ENCODE results near the gene IL22RA1.

Gene IL22RA1

DNA sequence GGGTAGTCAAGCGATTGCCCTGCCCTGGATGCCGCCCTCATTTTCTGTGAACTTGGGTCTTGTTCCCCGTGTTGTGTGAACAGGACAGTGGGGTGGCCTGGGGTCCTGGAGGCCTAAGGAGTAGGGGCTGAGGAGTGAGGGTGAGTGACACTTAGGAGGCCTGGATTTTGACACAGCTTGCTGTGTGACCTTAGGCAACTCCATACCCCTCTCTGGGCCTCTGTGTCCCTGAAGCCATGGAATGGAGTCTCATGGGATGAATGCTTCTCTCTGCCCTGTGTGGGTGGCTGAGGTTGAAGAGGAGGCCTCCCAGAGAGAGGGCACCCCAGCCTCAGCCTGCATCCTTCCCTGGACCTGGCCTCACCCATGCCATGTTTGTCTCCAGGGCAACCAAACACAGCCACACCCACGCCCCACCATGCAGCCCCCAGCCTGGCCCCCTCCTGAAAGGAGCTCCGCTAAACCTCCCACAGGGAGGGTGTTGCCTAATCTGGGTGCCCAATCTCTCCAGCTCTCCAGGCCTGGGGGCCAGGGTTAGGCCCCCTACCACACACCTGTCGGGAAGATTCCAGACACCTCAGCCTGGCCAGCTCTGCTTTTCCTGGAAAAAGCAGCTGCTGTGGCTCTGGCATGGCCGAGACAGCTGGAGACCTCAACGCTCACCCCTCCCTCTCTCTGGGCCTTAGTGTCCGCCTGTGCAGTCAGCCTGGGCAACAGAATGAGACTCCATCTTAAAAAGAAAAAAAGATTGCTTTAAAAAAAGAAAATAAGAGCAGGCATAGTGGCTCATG, 40.9 kb downstream of the IL22RA1 start:
- Histone ChIP-seq H3K9me2 (ENCODE audit: low read depth, low read length) (no peaks in the 10 kb centered on the region), H3K4me2 (ENCODE audit: low read length) (no peak overlapping the region), H3F3A (ENCODE audit: insufficient read depth, low read length) (no peaks in the 10 kb centered on the region), H3K9me3 (ENCODE audit: low read length) (no peaks in the 10 kb centered on the region), H4K20me1 (ENCODE audit: insufficient read depth, low read length) (no peaks in the 10 kb centered on the region), H3K9ac (ENCODE audit: low read length) (no peak overlapping the region), H2AFZ (ENCODE audit: low read length) (no peak overlapping the region), H3K4me1 (ENCODE audit: insufficient read depth, low read length, severe bottlenecking) (no peaks in the 10 kb centered on the region), H3K27ac (ENCODE audit: low read depth, low read length, poor library complexity, severe bottlenecking) (no peak overlapping the region), H3K27me3 (ENCODE audit: insufficient read depth, low read length) (no peaks in the 10 kb centered on the region; the same call in 1 of the 2 replicates), H3K36me3 (ENCODE audit: insufficient read depth, low read length) (no peaks in the 10 kb centered on the region), H3K4me3 (ENCODE audit: low read depth, low read length, poor library complexity, severe bottlenecking) (no peak overlapping the region), H3K79me2 (ENCODE audit: insufficient read depth, low read length) (no peaks in the 10 kb centered on the region)
- TF ChIP-seq EZH2 (IDR thresholded peaks at IDR 0.05; ENCODE audit: borderline replicate concordance, low read length): no peak
- TF ChIP-seq, protein P1, sequence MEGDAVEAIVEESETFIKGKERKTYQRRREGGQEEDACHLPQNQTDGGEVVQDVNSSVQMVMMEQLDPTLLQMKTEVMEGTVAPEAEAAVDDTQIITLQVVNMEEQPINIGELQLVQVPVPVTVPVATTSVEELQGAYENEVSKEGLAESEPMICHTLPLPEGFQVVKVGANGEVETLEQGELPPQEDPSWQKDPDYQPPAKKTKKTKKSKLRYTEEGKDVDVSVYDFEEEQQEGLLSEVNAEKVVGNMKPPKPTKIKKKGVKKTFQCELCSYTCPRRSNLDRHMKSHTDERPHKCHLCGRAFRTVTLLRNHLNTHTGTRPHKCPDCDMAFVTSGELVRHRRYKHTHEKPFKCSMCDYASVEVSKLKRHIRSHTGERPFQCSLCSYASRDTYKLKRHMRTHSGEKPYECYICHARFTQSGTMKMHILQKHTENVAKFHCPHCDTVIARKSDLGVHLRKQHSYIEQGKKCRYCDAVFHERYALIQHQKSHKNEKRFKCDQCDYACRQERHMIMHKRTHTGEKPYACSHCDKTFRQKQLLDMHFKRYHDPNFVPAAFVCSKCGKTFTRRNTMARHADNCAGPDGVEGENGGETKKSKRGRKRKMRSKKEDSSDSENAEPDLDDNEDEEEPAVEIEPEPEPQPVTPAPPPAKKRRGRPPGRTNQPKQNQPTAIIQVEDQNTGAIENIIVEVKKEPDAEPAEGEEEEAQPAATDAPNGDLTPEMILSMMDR (IDR thresholded peaks at IDR 0.05; ENCODE audit: low read length): no peak

DNA sequence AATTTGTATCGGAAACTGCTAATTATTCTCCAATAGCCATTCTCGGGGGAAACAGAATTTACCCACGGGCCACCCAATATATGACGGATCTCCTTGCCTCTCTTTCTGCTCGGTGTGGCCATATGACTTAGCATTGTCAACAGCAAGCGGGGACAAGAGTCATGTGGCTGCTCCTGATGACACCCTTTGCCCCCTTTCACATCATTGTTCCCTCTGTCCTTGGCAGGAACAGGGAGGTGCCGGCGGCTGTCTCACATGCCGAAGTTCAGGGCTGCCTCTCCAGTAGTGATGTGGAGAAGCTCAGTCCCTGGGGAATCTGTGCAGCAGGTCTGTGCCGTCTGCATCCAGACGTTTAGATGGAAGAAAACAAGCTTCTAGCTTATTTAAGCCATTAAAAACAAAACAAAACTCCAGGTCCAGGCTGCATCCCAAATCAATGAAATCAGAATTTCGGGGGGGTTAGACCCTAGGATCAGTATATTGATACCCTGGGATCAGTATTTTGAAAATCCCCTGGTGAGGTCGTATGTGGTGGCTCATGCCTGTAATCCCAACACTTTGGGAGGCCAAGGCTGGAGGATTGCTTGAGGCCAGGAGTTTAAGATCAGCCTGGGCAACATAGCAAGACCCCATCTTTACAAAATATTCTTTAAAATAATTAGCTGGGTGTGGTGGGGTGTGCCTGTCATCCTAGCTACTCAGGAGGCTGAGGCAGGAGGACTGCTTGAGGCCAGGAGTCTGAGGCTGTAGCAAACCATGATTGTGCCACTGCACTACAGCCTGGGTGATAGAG, 41.8 kb downstream of the IL22RA1 start:
- TF ChIP-seq, protein P1 (IDR thresholded peaks at IDR 0.05; ENCODE audit: low read length): no peak
- no peak for TF ChIP-seq EZH2 (IDR thresholded peaks at IDR 0.05; ENCODE audit: borderline replicate concordance, low read length)
- Histone ChIP-seq H3K4me1 (ENCODE audit: insufficient read depth, low read length, severe bottlenecking) (no peaks in the 10 kb centered on the region), H4K20me1 (ENCODE audit: insufficient read depth, low read length) (no peaks in the 10 kb centered on the region), H3K9ac (ENCODE audit: low read length) (no peak overlapping the region), H3K27me3 (ENCODE audit: insufficient read depth, low read length) (no peaks in the 10 kb centered on the region; the same call in 1 of the 2 replicates), H3K27ac (ENCODE audit: low read depth, low read length, poor library complexity, severe bottlenecking) (no peak overlapping the region), H2AFZ (ENCODE audit: low read length) (no peak overlapping the region), H3F3A (ENCODE audit: insufficient read depth, low read length) (no peaks in the 10 kb centered on the region), H3K9me2 (ENCODE audit: low read depth, low read length) (no peaks in the 10 kb centered on the region), H3K9me3 (ENCODE audit: low read length) (no peaks in the 10 kb centered on the region), H3K4me2 (ENCODE audit: low read length) (no peak overlapping the region), H3K79me2 (ENCODE audit: insufficient read depth, low read length) (no peaks in the 10 kb centered on the region), H3K36me3 (ENCODE audit: insufficient read depth, low read length) (no peaks in the 10 kb centered on the region), H3K4me3 (ENCODE audit: low read depth, low read length, poor library complexity, severe bottlenecking) (no peak overlapping the region)

DNA sequence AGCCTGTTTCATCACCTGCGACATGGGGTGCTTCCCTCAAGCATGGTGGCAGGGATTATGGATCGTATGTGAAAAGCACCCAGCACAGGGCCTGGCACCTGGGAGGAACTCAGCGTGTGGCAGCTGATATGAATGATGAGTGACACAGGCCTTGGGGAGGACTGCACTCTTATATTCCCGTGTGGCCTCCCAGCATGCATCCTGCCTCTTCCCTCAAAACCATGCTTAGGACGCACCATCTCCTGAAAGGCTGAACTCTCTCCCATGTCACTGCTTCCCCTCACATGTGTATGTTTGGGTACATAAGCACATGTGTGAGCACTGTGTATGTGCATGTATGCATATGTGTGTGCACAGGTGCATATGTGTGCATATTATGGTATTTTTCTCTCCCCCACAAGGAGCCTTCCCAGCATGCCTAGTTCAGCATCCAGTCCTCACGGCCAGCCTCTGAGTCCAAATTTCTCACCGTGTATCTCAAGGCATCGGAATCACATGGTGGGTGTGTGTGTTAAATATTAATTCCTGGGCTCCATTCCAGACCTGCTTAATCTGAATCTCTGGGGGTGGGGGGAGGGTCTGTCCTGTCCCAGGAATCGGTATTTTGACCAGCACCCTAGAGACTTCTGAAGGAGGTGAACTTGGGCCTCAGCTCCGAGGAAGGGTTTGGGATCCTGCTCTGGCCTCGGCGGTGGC, 43.8 kb downstream of the IL22RA1 start:
- TF ChIP-seq EZH2 (IDR thresholded peaks at IDR 0.05; ENCODE audit: borderline replicate concordance, low read length): no peak
- TF ChIP-seq, protein P1 (IDR thresholded peaks at IDR 0.05; ENCODE audit: low read length): no peak
- H4K20me1 ChIP-seq (ENCODE audit: insufficient read depth, low read length): no peaks in the 10 kb centered on the region
- no peaks in the 10 kb centered on the region for H3K9me3 ChIP-seq (ENCODE audit: low read length)
- no peak overlapping the region for H2AFZ ChIP-seq (ENCODE audit: low read length)
- no peaks in the 10 kb centered on the region for H3K36me3 ChIP-seq (ENCODE audit: insufficient read depth, low read length)
- H3K4me2 ChIP-seq (ENCODE audit: low read length): no peak overlapping the region
- H3K4me3 ChIP-seq (ENCODE audit: low read depth, low read length, poor library complexity, severe bottlenecking): no peak overlapping the region
- no peaks in the 10 kb centered on the region for H3K4me1 ChIP-seq (ENCODE audit: insufficient read depth, low read length, severe bottlenecking)
- no peaks in the 10 kb centered on the region for H3K79me2 ChIP-seq (ENCODE audit: insufficient read depth, low read length)
- H3K9me2 ChIP-seq (ENCODE audit: low read depth, low read length): no peaks in the 10 kb centered on the region
- H3K9ac ChIP-seq (ENCODE audit: low read length): no peak overlapping the region
- H3F3A ChIP-seq (ENCODE audit: insufficient read depth, low read length): no peaks in the 10 kb centered on the region
- H3K27ac ChIP-seq (ENCODE audit: low read depth, low read length, poor library complexity, severe bottlenecking): no peak overlapping the region
- peaks cover 10% of the 10 kb centered on the region for H3K27me3 ChIP-seq (ENCODE audit: insufficient read depth, low read length)
